SK-N-SH treated with all-trans-retinoic acid at 6 μM for 48 hours (cell line): Measurements from ENCODE around the gene ITCH.
"Not testable (repeated sequence)": the region's sequence is repeated elsewhere in the genome, so short reads cannot be mapped to it uniquely, and the experiment has no call there.

Source experiments
- ATAC-seq: fragments of 200-7000 bp; cut with Tn5 transposase; 3 replicates; pipeline ENCODE4 v1.9.1; 2020; ENCODE audit warnings: mild to moderate bottlenecking, moderate library complexity
- ARNTL ChIP-seq: fragments of 450-650 bp; formaldehyde crosslinking; IDR thresholded peaks from 2 replicates; pipeline ENCODE4 v1.5.0; 2020; ENCODE audit warnings: low read depth, mild to moderate bottlenecking, moderate library complexity, borderline replicate concordance
- BACH2 ChIP-seq: fragments of 250-450 bp; sonication (Bioruptor Pico); IDR thresholded peaks from 2 replicates; pipeline ENCODE4 v1.9.0; 2021; ENCODE audit warnings: mild to moderate bottlenecking, borderline replicate concordance
- CREB5 ChIP-seq: fragments of 250-450 bp; sonication (Bioruptor Pico); IDR thresholded peaks from 2 replicates; pipeline ENCODE4 v1.5.1; 2020; ENCODE audit warnings: low read depth, mild to moderate bottlenecking, moderate library complexity
- CSDC2 ChIP-seq: fragments of 250-450 bp; sonication (Bioruptor Pico); IDR thresholded peaks from 2 replicates; pipeline ENCODE4 v1.5.0; 2020; ENCODE audit warnings: mild to moderate bottlenecking, moderate library complexity
- CSRNP3 ChIP-seq: fragments of 250-450 bp; sonication (Bioruptor Pico); IDR thresholded peaks from 2 replicates; pipeline ENCODE4 v1.5.1; 2021; ENCODE audit warnings: mild to moderate bottlenecking, moderate library complexity
- ESRRG ChIP-seq: fragments of 250-450 bp; sonication (Bioruptor Pico); IDR thresholded peaks from 2 replicates; pipeline ENCODE4 v1.6.1; 2021; ENCODE audit warnings: mild to moderate bottlenecking
- GLIS3 ChIP-seq: fragments of 250-450 bp; sonication (Bioruptor Pico); IDR thresholded peaks from 2 replicates; pipeline ENCODE4 v1.5.0; 2020; ENCODE audit warnings: mild to moderate bottlenecking, moderate library complexity
- ISL1 ChIP-seq: fragments of 250-450 bp; sonication (Bioruptor Pico); IDR thresholded peaks from 2 replicates; pipeline ENCODE4 v2.1.2; 2022; ENCODE audit warnings: mild to moderate bottlenecking, moderate library complexity
- PATZ1 ChIP-seq: fragments of 250-450 bp; sonication (Bioruptor Pico); IDR thresholded peaks from 2 replicates; pipeline ENCODE4 v1.8.0; 2020; ENCODE audit warnings: mild to moderate bottlenecking, moderate library complexity, borderline replicate concordance
- POU6F1 ChIP-seq: fragments of 250-450 bp; sonication (Bioruptor Pico); IDR thresholded peaks from 2 replicates; pipeline ENCODE4 v1.8.0; 2021; ENCODE audit warnings: low read depth, mild to moderate bottlenecking, moderate library complexity, borderline replicate concordance
- PPARA ChIP-seq: fragments of 250-450 bp; sonication (Bioruptor Pico); IDR thresholded peaks from 2 replicates; pipeline ENCODE4 v1.5.0; 2020; ENCODE audit warnings: mild to moderate bottlenecking, borderline replicate concordance
- RARB ChIP-seq: fragments of 250-450 bp; sonication (Bioruptor Pico); IDR thresholded peaks from 2 replicates; pipeline ENCODE4 v1.8.0; 2021; ENCODE audit warnings: mild to moderate bottlenecking, moderate library complexity
- SNAI2 ChIP-seq: fragments of 250-450 bp; sonication (Bioruptor Pico); IDR thresholded peaks from 2 replicates; pipeline ENCODE4 v1.5.0; 2020; ENCODE audit warnings: mild to moderate bottlenecking, moderate library complexity
- TCF4 ChIP-seq: fragments of 250-450 bp; sonication (Bioruptor Pico); IDR thresholded peaks from 2 replicates; pipeline ENCODE4 v1.8.0; 2021; ENCODE audit warnings: mild to moderate bottlenecking, moderate library complexity, borderline replicate concordance
- TOX ChIP-seq: fragments of 250-450 bp; sonication (Bioruptor Pico); IDR thresholded peaks from 2 replicates; pipeline ENCODE4 v1.8.0; 2021; ENCODE audit warnings: mild to moderate bottlenecking, moderate library complexity, borderline replicate concordance
- ZC3H10 ChIP-seq: fragments of 250-450 bp; sonication (Bioruptor Pico); IDR thresholded peaks from 2 replicates; pipeline ENCODE4 v1.5.1; 2021; ENCODE audit warnings: mild to moderate bottlenecking, moderate library complexity
- ZFP3 ChIP-seq: fragments of 250-450 bp; sonication (Bioruptor Pico); IDR thresholded peaks from 2 replicates; pipeline ENCODE4 v1.5.0; 2020; ENCODE audit warnings: mild to moderate bottlenecking, moderate library complexity
- ZFP30 ChIP-seq: fragments of 450-650 bp; formaldehyde crosslinking; IDR thresholded peaks from 2 replicates; pipeline ENCODE4 v1.5.0; 2022; ENCODE audit warnings: mild to moderate bottlenecking, moderate library complexity
- ZNF565 ChIP-seq: fragments of 450-650 bp; formaldehyde crosslinking; conservative IDR thresholded peaks from 2 replicates; pipeline ENCODE4 v1.5.0; 2020; ENCODE audit warnings: low read depth, mild to moderate bottlenecking, moderate library complexity
- ZNF70 ChIP-seq: fragments of 450-650 bp; formaldehyde crosslinking; IDR thresholded peaks from 2 replicates; pipeline ENCODE4 v1.5.0; 2020; ENCODE audit warnings: mild to moderate bottlenecking, moderate library complexity
- ZNF8 ChIP-seq: fragments of 450-650 bp; formaldehyde crosslinking; IDR thresholded peaks from 2 replicates; pipeline ENCODE4 v1.5.0; 2020; ENCODE audit warnings: mild to moderate bottlenecking, moderate library complexity

ITCH gene

GRCh38 chr20:34412453-34412852, 49.4 kb downstream of the ITCH start:
- TF ChIP-seq TCF4 (CRISPR knock-in tag) (no peak), ZFP3 (CRISPR knock-in tag) (no peak), RARB (no peak), ZFP30 (no peak)
- ATAC-seq, result no peak

- ATAC-seq, result not testable (repeated sequence)
These were observed 51.5 kb downstream of the ITCH start for GRCh38 chr20:34414525-34414924.

GRCh38 chr20:34415079-34415478, 52.0 kb downstream of the ITCH start:
- no peak for TF ChIP-seq PPARA (CRISPR knock-in tag)
- no peak for TF ChIP-seq ZC3H10 (CRISPR knock-in tag)
- no peak for TF ChIP-seq ZNF8
- TF ChIP-seq SNAI2, result no peak
- no peak for TF ChIP-seq CSDC2 (CRISPR knock-in tag)
- TF ChIP-seq POU6F1 (CRISPR knock-in tag), result no peak
- TF ChIP-seq ZFP30, result no peak
- TF ChIP-seq TOX, result no peak

GRCh38 chr20:34420146-34420545, 57.1 kb downstream of the ITCH start:
- no peak for ATAC-seq
- no peak for TF ChIP-seq ZNF565 (CRISPR knock-in tag)
- TF ChIP-seq TCF4 (CRISPR knock-in tag), result no peak
- TF ChIP-seq BACH2 (CRISPR knock-in tag), result no peak
- no peak for TF ChIP-seq ARNTL (CRISPR knock-in tag)
- TF ChIP-seq PATZ1 (CRISPR knock-in tag), result no peak
- no peak for TF ChIP-seq CREB5 (CRISPR knock-in tag)
- no peak for TF ChIP-seq ESRRG (CRISPR knock-in tag)
- no peak for TF ChIP-seq CSRNP3
- TF ChIP-seq TOX, result no peak
- TF ChIP-seq ZC3H10 (CRISPR knock-in tag), result no peak

More at GRCh38 chr20:34415079-34415478, 52.0 kb downstream of the ITCH start:
- no peak for ATAC-seq

- no peak for ATAC-seq
- no peak for TF ChIP-seq PPARA (CRISPR knock-in tag)
- TF ChIP-seq GLIS3, result no peak
- TF ChIP-seq ZNF70 (CRISPR knock-in tag), result no peak
- TF ChIP-seq ZFP3 (CRISPR knock-in tag), result no peak
These were observed 57.9 kb downstream of the ITCH start for GRCh38 chr20:34420975-34421374.

GRCh38 chr20:34421766-34422466, 58.8 kb downstream of the ITCH start:
- no peak for ATAC-seq
- TF ChIP-seq ZFP30, result no peak
- TF ChIP-seq POU6F1 (CRISPR knock-in tag), result no peak
- TF ChIP-seq PATZ1 (CRISPR knock-in tag), result no peak
- no peak for TF ChIP-seq ZFP3 (CRISPR knock-in tag)
- no peak for TF ChIP-seq CSDC2 (CRISPR knock-in tag)
- TF ChIP-seq BACH2 (CRISPR knock-in tag), result no peak
- no peak for TF ChIP-seq ISL1 (CRISPR knock-in tag)
- TF ChIP-seq SNAI2, result no peak
- TF ChIP-seq ZC3H10 (CRISPR knock-in tag), result no peak
- no peak for TF ChIP-seq ESRRG (CRISPR knock-in tag)
- TF ChIP-seq ZNF8, result no peak
- TF ChIP-seq ZNF565 (CRISPR knock-in tag), result no peak
